Stimulated activated CD4-positive, alpha-beta T cell treated with anti-CD3 and anti-CD28 coated beads, Interleukin-12 subunit alpha, Interleukin-12 subunit beta, amount 100 ng/mL, for 48 hours (primary cell): ENCODE data around the gene TOMM20.
"Not testable (repeated sequence)": the region's sequence is repeated elsewhere in the genome, so short reads cannot be mapped to it uniquely, and the experiment has no call there.

Experiments
- DNase-seq, 3 donors: peaks; one replicate each; pipeline ENCODE4 v3.0.0-alpha.2; 2020; ENCODE audit warnings: low read depth in 2 of 3, low spot score in 1 of 3

TOMM20 gene

GRCh38 chr1:235085411-235086117 is 43.1 kb downstream of the TOMM20 start:
- not testable (repeated sequence) for DNase-seq

- DNase-seq: not testable (repeated sequence)
These were observed 47.8 kb downstream of the TOMM20 start for GRCh38 chr1:235080788-235081187.

- not testable (repeated sequence) for DNase-seq
These were observed 48.4 kb downstream of the TOMM20 start for GRCh38 chr1:235080297-235080657.

- peak in 1 of 3 donors; percentile 24 for DNase-seq
These were observed 49.0 kb downstream of the TOMM20 start for GRCh38 chr1:235079443-235080296.

GRCh38 chr1:235078480-235079381 is 49.9 kb downstream of the TOMM20 start:
- DNase-seq: no peak

- DNase-seq: peak; percentile 42 to 53 (median 48)
These were observed 50.8 kb downstream of the TOMM20 start for GRCh38 chr1:235077571-235078479.

GRCh38 chr1:235077163-235077540 is 51.5 kb downstream of the TOMM20 start:
- DNase-seq: no peak

GRCh38 chr1:235076504-235077162 is 52.0 kb downstream of the TOMM20 start:
- DNase-seq: no peak

- peak in 2 of 3 donors; percentile 53 to 54 for DNase-seq
These were observed 52.8 kb downstream of the TOMM20 start for GRCh38 chr1:235075777-235076308.

- DNase-seq: peak; percentile 68 to 82 (median 81)
These were observed 53.4 kb downstream of the TOMM20 start for GRCh38 chr1:235075048-235075776.

GRCh38 chr1:235074523-235075047 is 54.1 kb downstream of the TOMM20 start:
- peak; percentile 51 to 59 (median 56) for DNase-seq

- DNase-seq: no peak
These were observed 54.6 kb downstream of the TOMM20 start for GRCh38 chr1:235073968-235074522.

- DNase-seq: no peak
These were observed 55.2 kb downstream of the TOMM20 start for GRCh38 chr1:235073331-235073967.

GRCh38 chr1:235072577-235072976 is 56.1 kb downstream of the TOMM20 start:
- DNase-seq: not testable (repeated sequence)

- no peak for DNase-seq
These were observed 56.5 kb downstream of the TOMM20 start for GRCh38 chr1:235072096-235072495.

- no peak for DNase-seq
These were observed 57.8 kb downstream of the TOMM20 start for GRCh38 chr1:235070819-235071218.
